Measurements from ENCODE around the gene PIP4K2A.

- TF ChIP-seq MAX (IDR thresholded peaks at IDR 0.05) (no peak), TEAD4 (IDR thresholded peaks at IDR 0.05; ENCODE audit: low read depth, low read length) (no peak), EZH2 (IDR thresholded peaks at IDR 0.05; ENCODE audit: low read depth, low read length, severe bottlenecking) (no peak), RAD21 (IDR thresholded peaks at IDR 0.05 in 1 of 2, conservative IDR thresholded peaks at IDR 0.05 in 1 of 2; ENCODE audit: low read depth in 2 of 2, low read length in 2 of 2) (no peak), POLR2A (IDR thresholded peaks at IDR 0.05; ENCODE audit: control extremely low read depth in 1 of 2, low read depth in 2 of 2, low read length in 2 of 2) (no peak), POLR2AphosphoS5 (IDR thresholded peaks at IDR 0.05; ENCODE audit: low read depth, low read length) (no peak)
- TF ChIP-seq, protein P1, sequence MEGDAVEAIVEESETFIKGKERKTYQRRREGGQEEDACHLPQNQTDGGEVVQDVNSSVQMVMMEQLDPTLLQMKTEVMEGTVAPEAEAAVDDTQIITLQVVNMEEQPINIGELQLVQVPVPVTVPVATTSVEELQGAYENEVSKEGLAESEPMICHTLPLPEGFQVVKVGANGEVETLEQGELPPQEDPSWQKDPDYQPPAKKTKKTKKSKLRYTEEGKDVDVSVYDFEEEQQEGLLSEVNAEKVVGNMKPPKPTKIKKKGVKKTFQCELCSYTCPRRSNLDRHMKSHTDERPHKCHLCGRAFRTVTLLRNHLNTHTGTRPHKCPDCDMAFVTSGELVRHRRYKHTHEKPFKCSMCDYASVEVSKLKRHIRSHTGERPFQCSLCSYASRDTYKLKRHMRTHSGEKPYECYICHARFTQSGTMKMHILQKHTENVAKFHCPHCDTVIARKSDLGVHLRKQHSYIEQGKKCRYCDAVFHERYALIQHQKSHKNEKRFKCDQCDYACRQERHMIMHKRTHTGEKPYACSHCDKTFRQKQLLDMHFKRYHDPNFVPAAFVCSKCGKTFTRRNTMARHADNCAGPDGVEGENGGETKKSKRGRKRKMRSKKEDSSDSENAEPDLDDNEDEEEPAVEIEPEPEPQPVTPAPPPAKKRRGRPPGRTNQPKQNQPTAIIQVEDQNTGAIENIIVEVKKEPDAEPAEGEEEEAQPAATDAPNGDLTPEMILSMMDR (IDR thresholded peaks at IDR 0.05; ENCODE audit: control extremely low read depth in 1 of 3, insufficient read depth in 1 of 3, low read depth in 1 of 3, low read length in 3 of 3), result no peak
Observed at GRCh38 chr10:22560913-22561239, 153.5 kb downstream of the PIP4K2A start.

Measured in H1 (cell line).